Tibial nerve (tissue), 4 donors: ENCODE measurements around the gene ABCA9. TPM values are rescaled to one million over a fixed set of nuclear protein-coding genes. Genes with fewer than 3 reads are reported as not detected.

Experiments
- DNase-seq, 2 donors: peaks; one replicate each; pipeline ENCODE4 v3.0.0-alpha.2; 2019; ENCODE audit warnings: low spot score in 2 of 2
- H3K27ac ChIP-seq, 4 donors: fragments of 200-600 bp; sonication (generic) in 3 of 4; one replicate each; pipeline ENCODE4 v1.5.1; 2017 to 2019; ENCODE audit warnings: mild to moderate bottlenecking in 1 of 4
- H3K27me3 ChIP-seq, 2 donors: fragments of 200-600 bp; sonication (generic) in 1 of 2; one replicate each; pipeline versions ENCODE4 v1.5.1 to v1.6.0; 2017 to 2019
- H3K36me3 ChIP-seq, 3 donors: fragments of 200-600 bp; sonication (generic); one replicate each; pipeline ENCODE4 v1.5.1; 2018 to 2019
- H3K4me1 ChIP-seq, 4 donors: fragments of 200-600 bp; sonication (generic) in 3 of 4; one replicate each; pipeline ENCODE4 v1.5.1; 2017 to 2019
- H3K4me3 ChIP-seq, 4 donors: fragments of 200-600 bp; sonication (generic) in 3 of 4; one replicate each; pipeline ENCODE4 v1.5.1; 2017 to 2019; ENCODE audit warnings: mild to moderate bottlenecking in 1 of 4, moderate library complexity in 1 of 4
- H3K9me3 ChIP-seq, 4 donors: fragments of 200-600 bp; sonication (generic) in 3 of 4; one replicate each; pipeline ENCODE4 v1.5.1; 2017 to 2019
- CTCF ChIP-seq, 5 experiments: fragments of 200-600 bp in 3 of 5; fragments of 450-650 bp in 2 of 5; sonication (generic) in 3 of 5; IDR thresholded peaks; one replicate each; pipeline ENCODE4 v1.5.1; 2016 to 2019; ENCODE audit warnings: antibody characterized with exemption in 5 of 5, mild to moderate bottlenecking in 3 of 5, moderate library complexity in 2 of 5
- EP300 ChIP-seq, 2 donors: sonication (generic); formaldehyde crosslinking; IDR thresholded peaks; one replicate each; pipeline ENCODE4 v1.6.1; 2017; ENCODE audit warnings: antibody characterized with exemption in 2 of 2, mild to moderate bottlenecking in 1 of 2
- POLR2A ChIP-seq, 2 donors: fragments of 450-650 bp; IDR thresholded peaks; one replicate each; pipeline ENCODE4 v1.6.1; 2017; ENCODE audit warnings: antibody characterized with exemption in 2 of 2, mild to moderate bottlenecking in 2 of 2, moderate library complexity in 2 of 2
- WGBS, 2 donors: methylation state at CpG; one replicate each; pipeline ENCODE4 v1.1.5; 2018; 5-methylcytosine and 5-hydroxymethylcytosine counted together
- total RNA-seq, 4 donors: library from RNA; depleted of rRNA; stranded (reverse); fragments of >200 nt; gene quantifications; one replicate each; pipeline ENCODE4 v1.1.0, GENCODE V29; 2016

Gene ABCA9
- total RNA-seq, 4 donors from 2014 or later: 108 to 170 (median 124) TPM

- Histone ChIP-seq H3K4me1 (peaks cover 0 to 26% (median 8%) of the 10 kb centered on the region in 4 donors), H3K9me3 (peaks cover 0 to 8% (median 0%) of the 10 kb centered on the region in 4 donors), H3K36me3 (peaks cover 0 to 36% (median 0%) of the 10 kb centered on the region in 3 donors), H3K4me3 (no peak overlapping the region), H3K27me3 (no peaks in the 10 kb centered on the region), H3K27ac (peak overlapping the region in 1 of 4 donors; percentile 57)
- TF ChIP-seq POLR2A (IDR thresholded peaks at IDR 0.05) (no peak), EP300 (IDR thresholded peaks at IDR 0.05) (no peak), CTCF (IDR thresholded peaks at IDR 0.05) (no peak)
- WGBS, 2 donors: 76 to 81% methylated on average over 2 of the region's 2 CpGs
- DNase-seq: no peak
Measured at GRCh38 chr17:69048634-69049033, 12.1 kb downstream of the ABCA9 start.

- WGBS, 2 donors: 16 to 18% methylated on average over 3 of the region's 3 CpGs
- peak; percentile 21 to 61 for DNase-seq
- peak overlapping the region in 2 of 4 donors; percentile 54 to 72 for H3K27ac ChIP-seq
Measured at GRCh38 chr17:69047368-69048263, 13.1 kb downstream of the ABCA9 start.

GRCh38 chr17:69046121-69046807 lies 14.5 kb downstream of the ABCA9 start:
- no peak for TF ChIP-seq EP300 (IDR thresholded peaks at IDR 0.05)
- TF ChIP-seq POLR2A (IDR thresholded peaks at IDR 0.05): no peak
- Histone ChIP-seq H3K9me3 (peaks cover 0 to 8% (median 0%) of the 10 kb centered on the region in 4 donors), H3K4me1 (peaks cover 0 to 24% (median 8%) of the 10 kb centered on the region in 4 donors), H3K36me3 (peaks cover 0 to 54% (median 0%) of the 10 kb centered on the region in 3 donors), H3K27ac (no peak overlapping the region), H3K27me3 (no peaks in the 10 kb centered on the region), H3K4me3 (no peak overlapping the region)
- no peak for DNase-seq
- WGBS, 2 donors: 76 to 79% methylated on average over 4 of the region's 4 CpGs

More at GRCh38 chr17:69047368-69048263, 13.1 kb downstream of the ABCA9 start:
- Histone ChIP-seq H3K4me3 (no peak overlapping the region), H3K4me1 (peaks cover 0 to 26% (median 8%) of the 10 kb centered on the region in 4 donors), H3K27me3 (no peaks in the 10 kb centered on the region), H3K36me3 (peaks cover 0 to 46% (median 0%) of the 10 kb centered on the region in 3 donors), H3K9me3 (peaks cover 0 to 8% (median 0%) of the 10 kb centered on the region in 4 donors)
- peak in 1 of 2 donors; percentile 86 for TF ChIP-seq EP300 (IDR thresholded peaks at IDR 0.05)
- no peak for TF ChIP-seq CTCF (IDR thresholded peaks at IDR 0.05)

DNA sequence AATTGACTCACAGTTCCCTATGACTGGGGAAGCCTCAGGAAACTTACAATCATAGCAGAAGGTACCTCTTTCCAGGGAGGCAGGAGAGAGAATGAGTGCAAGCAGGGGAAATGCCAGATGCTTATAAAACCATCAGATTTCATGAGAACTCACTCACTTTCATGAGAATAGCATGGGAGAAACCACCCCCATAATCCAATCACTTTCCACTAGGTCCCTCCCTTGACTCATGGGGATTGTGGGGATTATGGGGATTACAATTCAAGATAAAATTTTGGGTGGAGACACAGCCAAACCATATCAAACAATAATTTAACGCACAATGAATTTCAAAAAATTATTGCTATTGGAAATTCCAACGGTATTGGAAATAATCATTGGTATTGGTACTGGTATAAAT lies 15.1 kb downstream of the ABCA9 start:
- H3K27ac ChIP-seq: no peak overlapping the region
- no peaks in the 10 kb centered on the region for H3K27me3 ChIP-seq
- H3K9me3 ChIP-seq: peaks cover 0 to 8% (median 0%) of the 10 kb centered on the region in 4 donors
- peaks cover 0 to 59% (median 0%) of the 10 kb centered on the region in 3 donors for H3K36me3 ChIP-seq
- TF ChIP-seq EP300 (IDR thresholded peaks at IDR 0.05) (no peak), POLR2A (IDR thresholded peaks at IDR 0.05) (no peak), CTCF (IDR thresholded peaks at IDR 0.05) (no peak)
- peaks cover 0 to 23% (median 8%) of the 10 kb centered on the region in 4 donors for H3K4me1 ChIP-seq
- no peak for DNase-seq
- H3K4me3 ChIP-seq: no peak overlapping the region
- 99% methylated on average over 2 of the region's 2 CpGs for WGBS, 2 donors

- Histone ChIP-seq H3K27ac (no peak overlapping the region), H3K4me3 (no peak overlapping the region), H3K36me3 (peaks cover 0 to 66% (median 0%) of the 10 kb centered on the region in 3 donors), H3K27me3 (no peaks in the 10 kb centered on the region), H3K9me3 (peaks cover 0 to 8% (median 0%) of the 10 kb centered on the region in 4 donors), H3K4me1 (peaks cover 0 to 23% (median 8%) of the 10 kb centered on the region in 4 donors)
- no peak for DNase-seq
- WGBS, 2 donors: 91 to 92% methylated on average over 2 of the region's 2 CpGs
- TF ChIP-seq POLR2A (IDR thresholded peaks at IDR 0.05) (no peak), CTCF (IDR thresholded peaks at IDR 0.05) (no peak), EP300 (IDR thresholded peaks at IDR 0.05) (no peak)
Measured at GRCh38 chr17:69044371-69044770, 16.4 kb downstream of the ABCA9 start.
